Measurements from ENCODE around the gene SNX4. TPM values are rescaled to one million over a fixed set of nuclear protein-coding genes. Genes with fewer than 3 reads are reported as not detected.
"Not testable (repeated sequence)": the region's sequence is repeated elsewhere in the genome, so short reads cannot be mapped to it uniquely, and the experiment has no call there.

Gene SNX4
- total RNA-seq, 1 donor from 2014 or later, result 41.4 TPM

DNA sequence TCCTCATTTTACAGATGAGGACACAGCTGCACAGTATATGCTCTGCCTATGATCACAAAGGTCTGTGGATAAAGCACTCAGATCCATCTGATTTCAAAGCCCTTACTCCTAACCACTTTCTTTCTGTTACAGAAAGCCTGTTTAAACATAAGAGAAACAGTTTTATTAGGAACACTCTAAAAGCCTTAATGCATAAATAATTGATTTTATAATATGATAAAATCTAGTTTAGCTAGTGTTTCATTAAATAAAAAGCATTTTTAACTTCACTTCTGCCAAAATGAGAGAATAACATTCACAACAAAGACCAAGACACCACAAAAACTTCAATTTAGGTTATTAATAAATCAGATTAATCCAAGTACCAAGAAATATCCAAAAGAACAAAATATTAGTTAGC lies 21.4 kb downstream of the SNX4 start:
- no peaks in the 10 kb centered on the region for H3K9me3 ChIP-seq
- H3K27ac ChIP-seq, result no peak overlapping the region
- TF ChIP-seq, protein P1, sequence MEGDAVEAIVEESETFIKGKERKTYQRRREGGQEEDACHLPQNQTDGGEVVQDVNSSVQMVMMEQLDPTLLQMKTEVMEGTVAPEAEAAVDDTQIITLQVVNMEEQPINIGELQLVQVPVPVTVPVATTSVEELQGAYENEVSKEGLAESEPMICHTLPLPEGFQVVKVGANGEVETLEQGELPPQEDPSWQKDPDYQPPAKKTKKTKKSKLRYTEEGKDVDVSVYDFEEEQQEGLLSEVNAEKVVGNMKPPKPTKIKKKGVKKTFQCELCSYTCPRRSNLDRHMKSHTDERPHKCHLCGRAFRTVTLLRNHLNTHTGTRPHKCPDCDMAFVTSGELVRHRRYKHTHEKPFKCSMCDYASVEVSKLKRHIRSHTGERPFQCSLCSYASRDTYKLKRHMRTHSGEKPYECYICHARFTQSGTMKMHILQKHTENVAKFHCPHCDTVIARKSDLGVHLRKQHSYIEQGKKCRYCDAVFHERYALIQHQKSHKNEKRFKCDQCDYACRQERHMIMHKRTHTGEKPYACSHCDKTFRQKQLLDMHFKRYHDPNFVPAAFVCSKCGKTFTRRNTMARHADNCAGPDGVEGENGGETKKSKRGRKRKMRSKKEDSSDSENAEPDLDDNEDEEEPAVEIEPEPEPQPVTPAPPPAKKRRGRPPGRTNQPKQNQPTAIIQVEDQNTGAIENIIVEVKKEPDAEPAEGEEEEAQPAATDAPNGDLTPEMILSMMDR (IDR thresholded peaks at IDR 0.05), result no peak
- peaks cover 55% of the 10 kb centered on the region for H3K36me3 ChIP-seq
- no peaks in the 10 kb centered on the region for H3K27me3 ChIP-seq
- H3K4me1 ChIP-seq, result no peaks in the 10 kb centered on the region
- DNase-seq, result no peak
- H3K4me3 ChIP-seq, result no peak overlapping the region
- no peak for ATAC-seq
- intact Hi-C loops (cut with DNase I), result no loop called here

DNA sequence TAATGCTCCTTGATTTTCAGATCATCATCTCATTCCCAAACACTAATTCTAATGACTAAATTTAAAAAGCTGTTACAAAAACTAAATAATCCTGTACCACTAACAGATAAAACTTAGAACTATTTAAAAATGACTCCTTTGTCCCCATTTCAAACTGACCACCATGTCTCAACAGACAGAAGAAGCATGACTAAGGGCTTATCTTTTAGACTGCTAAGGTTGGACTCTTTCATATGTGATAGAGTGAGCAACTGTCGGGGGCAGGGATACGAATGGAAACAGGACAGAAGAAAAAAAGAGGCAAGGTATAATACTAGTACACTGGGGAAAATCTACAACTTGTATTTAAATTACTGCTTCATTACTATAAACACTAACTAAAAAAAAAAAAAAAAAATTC lies 23.3 kb downstream of the SNX4 start:
- Histone ChIP-seq H3K27me3 (no peaks in the 10 kb centered on the region), H3K9me3 (no peaks in the 10 kb centered on the region), H3K27ac (no peak overlapping the region), H3K4me1 (no peaks in the 10 kb centered on the region), H3K36me3 (peaks cover 63% of the 10 kb centered on the region), H3K4me3 (no peak overlapping the region)
- intact Hi-C loops (cut with DNase I), result no loop called here
- TF ChIP-seq, protein P1 (IDR thresholded peaks at IDR 0.05), result no peak
- ATAC-seq (no peak), DNase-seq (no peak)

DNA sequence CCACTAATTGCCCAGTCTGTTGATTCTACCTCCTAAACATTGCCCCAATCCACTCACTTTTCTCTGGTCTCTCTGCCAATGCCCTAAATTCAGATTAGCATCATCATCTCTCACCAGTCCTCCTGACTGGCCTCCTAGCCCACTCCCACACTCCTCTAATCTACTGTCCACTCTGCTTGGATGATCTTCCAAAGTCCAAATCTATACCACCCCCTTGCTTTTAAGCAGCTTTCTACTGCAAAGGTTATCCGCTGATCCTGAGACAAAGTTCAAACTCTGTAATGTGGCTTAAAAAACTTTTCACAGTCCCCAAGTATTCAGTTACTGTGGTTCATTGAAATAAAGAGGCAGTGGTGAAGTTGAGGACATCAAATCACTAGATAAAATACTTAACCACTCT lies 37.6 kb downstream of the SNX4 start:
- no peak for ATAC-seq
- Histone ChIP-seq H3K27ac (no peak overlapping the region), H3K9me3 (no peaks in the 10 kb centered on the region), H3K36me3 (peaks cover 40% of the 10 kb centered on the region), H3K4me3 (no peak overlapping the region), H3K4me1 (no peaks in the 10 kb centered on the region), H3K27me3 (no peaks in the 10 kb centered on the region)
- intact Hi-C loops (cut with DNase I), result no loop called here
- DNase-seq, result no peak
- TF ChIP-seq, protein P1 (IDR thresholded peaks at IDR 0.05), result no peak

DNA sequence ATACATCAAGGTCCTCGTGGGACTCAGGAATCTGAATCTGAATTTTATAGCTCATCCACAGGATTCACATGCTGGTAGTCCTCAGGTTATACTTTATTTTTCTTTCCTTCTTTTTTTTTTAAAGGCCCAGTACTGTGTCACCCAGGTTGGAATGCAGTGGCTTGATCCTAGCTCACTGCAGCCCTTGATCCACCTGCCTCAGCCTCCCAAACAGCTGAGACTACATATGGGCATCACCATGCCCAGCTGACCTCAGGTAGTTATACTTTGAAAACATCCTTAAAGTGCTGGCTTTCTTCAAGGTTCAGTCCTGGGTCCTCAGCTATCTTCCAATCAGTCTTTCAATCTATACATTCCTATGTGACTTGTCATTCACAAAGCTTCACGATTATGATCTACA lies 38.2 kb downstream of the SNX4 start:
- H3K27me3 ChIP-seq, result no peaks in the 10 kb centered on the region
- TF ChIP-seq, protein P1 (IDR thresholded peaks at IDR 0.05), result no peak

DNA sequence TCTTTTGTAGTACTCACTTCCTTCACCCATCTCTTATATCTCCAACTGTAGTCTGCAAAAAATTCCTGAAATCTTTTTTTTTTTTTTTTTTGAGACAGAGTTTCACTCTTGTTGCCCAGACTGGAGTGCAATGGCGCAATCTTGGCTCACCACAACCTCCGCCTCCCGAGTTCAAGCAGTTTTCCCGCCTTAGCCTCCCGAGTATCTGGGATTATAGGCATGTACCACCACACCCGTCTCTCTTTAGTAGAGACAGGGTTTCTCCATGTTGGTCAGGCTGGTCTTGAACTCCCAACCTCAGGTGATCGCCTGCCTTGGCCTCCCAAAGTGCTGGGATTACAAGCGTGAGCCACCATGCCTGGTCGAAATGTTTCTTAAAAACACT lies 38.6 kb downstream of the SNX4 start:
- ATAC-seq; intact Hi-C loops (cut with DNase I); DNase-seq; H3K4me1 ChIP-seq; H3K27ac ChIP-seq; H3K27me3 ChIP-seq; H3K4me3 ChIP-seq; H3K9me3 ChIP-seq: not testable (repeated sequence)
- peaks cover 43% of the 10 kb centered on the region for H3K36me3 ChIP-seq

More for the DNA sequence above, 38.2 kb downstream of the SNX4 start:
- Histone ChIP-seq H3K9me3 (no peaks in the 10 kb centered on the region), H3K36me3 (peaks cover 39% of the 10 kb centered on the region), H3K4me3 (no peak overlapping the region), H3K4me1 (no peaks in the 10 kb centered on the region), H3K27ac (no peak overlapping the region)
- no peak for DNase-seq
- intact Hi-C loops (cut with DNase I), result no loop called here
- ATAC-seq, result no peak

DNA sequence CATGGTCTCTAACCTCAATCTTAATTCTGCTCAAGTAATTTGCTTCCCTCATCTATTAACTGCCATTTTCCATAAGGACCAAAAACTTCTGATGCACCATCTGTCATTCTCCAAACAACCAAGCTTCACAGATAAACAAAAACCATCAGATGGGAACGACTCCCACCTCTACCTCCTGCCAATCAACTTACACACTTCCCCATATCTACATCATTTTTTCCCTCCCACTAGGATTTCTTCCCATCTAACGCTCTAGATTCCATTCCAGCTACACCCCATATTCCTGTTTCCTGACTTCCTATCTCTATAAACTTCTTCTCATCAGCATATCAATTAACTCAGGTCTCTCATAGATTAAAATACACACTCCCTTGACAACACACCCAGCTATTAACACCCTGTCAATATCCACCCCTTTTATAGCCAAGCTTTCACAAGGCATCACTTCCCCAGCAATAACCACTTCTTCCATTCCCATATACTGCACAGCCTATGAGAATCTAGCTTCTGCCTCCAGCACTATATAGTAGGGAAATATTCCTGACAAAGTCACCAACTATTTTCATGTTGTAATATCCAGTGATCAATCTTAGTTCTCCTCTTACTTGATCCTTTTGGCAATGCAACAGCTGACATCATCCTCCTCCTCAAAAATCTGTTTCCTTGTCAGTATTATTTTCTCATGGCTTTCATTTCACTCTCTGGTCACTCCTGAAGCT lies 39.2 kb downstream of the SNX4 start:
- Histone ChIP-seq H3K4me3 (no peak overlapping the region), H3K27me3 (no peaks in the 10 kb centered on the region), H3K36me3 (peaks cover 49% of the 10 kb centered on the region), H3K9me3 (no peaks in the 10 kb centered on the region), H3K27ac (no peak overlapping the region), H3K4me1 (no peaks in the 10 kb centered on the region)
- TF ChIP-seq, protein P1 (IDR thresholded peaks at IDR 0.05), result no peak
- intact Hi-C loops (cut with DNase I), result no loop called here
- DNase-seq (no peak), ATAC-seq (no peak)

All from upper lobe of right lung (tissue), 1 donor.